Myocyte (in vitro differentiated cells): ENCODE measurements around the gene ZDHHC9. TPM values are rescaled to one million over a fixed set of nuclear protein-coding genes. Genes with fewer than 3 reads are reported as not detected.
A peak's percentile ranks its signal among the peaks of the same experiment; 100 is the strongest.

ENCODE experiments used
- DNase-seq: peaks from one replicate; pipeline ENCODE4 v3.0.0-alpha.2; 2012; ENCODE audit warnings: low read depth
- total RNA-seq: library from RNA; depleted of rRNA; stranded (reverse); fragments of >200 nt; gene quantifications from 2 replicates; pipeline ENCODE4 v1.2.3, GENCODE V29; 2014

Gene ZDHHC9
- total RNA-seq, 1 donor from 2014 or later: 41.1 TPM

DNA sequence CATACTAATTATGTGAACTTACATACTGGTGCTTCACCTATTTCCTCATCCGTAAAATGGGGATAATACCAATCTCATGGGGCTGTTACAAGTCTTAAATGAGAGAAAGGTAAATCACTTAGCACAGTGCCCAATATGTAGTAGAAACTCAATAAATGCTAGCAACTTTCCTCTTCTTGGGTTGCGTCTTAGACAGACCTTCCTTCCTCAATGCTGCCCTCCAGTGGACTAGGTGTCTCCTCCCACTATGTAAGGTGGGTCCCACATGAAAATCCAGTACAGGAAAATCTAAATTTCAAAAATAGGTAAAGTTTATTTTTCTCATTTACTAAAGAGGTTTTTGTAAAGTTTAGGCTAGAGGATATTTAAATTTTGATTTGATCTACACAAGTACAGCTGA, 20.6 kb downstream of the ZDHHC9 start:
- DNase-seq: peak; percentile 28

DNA sequence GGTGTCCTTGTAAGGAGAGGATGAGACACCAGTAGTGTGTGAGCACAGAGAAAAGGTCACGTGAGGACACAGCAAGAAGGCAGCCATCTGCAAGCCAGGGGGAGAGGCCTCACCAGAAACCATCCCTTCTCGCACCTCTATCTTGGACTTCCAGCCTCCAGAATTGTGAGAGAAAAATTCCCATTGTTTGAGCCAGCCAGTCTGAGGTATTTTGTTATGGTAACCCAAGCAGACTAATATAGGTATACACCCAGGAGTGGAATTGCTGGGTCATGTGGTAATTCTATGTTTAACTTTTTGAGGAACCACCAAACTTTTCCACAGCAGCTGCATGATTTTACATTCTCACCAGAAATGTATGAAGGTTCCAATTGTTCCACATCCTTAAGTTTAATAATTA, 25.6 kb downstream of the ZDHHC9 start:
- peak; percentile 44 for DNase-seq

DNA sequence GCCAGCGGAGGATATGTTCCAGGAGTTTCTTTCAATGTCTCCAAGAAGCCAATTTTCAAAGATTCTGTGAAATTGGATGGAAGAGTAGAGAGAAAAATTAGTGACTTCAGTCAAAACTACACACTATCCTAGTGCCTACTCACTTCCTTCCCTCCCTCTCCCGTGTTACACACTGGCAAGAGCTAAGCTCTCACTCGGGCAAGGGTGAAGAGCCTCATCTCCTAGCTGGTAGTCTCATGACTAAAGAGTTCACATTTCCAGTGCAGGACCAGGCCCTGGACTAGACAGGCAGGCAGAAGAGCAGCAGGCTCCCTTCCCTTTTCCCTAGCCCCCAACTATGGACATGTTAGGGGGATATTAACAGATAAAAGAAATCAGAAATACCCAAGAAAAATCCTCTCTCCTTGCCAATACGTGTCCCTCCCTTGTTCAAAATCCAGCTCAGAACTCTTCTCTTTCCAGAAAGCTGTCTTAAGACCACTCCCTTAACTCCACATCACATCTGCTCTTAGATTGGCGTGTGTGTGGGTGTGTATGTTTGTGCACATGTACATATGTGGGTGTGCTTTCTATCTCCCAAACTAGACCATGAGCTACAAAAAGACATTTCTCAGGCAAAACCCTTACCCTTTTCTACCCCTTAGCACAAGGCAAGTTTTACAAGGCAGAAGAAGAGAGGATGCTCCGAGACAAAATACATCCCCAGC, 29.9 kb downstream of the ZDHHC9 start:
- DNase-seq: no peak

DNA sequence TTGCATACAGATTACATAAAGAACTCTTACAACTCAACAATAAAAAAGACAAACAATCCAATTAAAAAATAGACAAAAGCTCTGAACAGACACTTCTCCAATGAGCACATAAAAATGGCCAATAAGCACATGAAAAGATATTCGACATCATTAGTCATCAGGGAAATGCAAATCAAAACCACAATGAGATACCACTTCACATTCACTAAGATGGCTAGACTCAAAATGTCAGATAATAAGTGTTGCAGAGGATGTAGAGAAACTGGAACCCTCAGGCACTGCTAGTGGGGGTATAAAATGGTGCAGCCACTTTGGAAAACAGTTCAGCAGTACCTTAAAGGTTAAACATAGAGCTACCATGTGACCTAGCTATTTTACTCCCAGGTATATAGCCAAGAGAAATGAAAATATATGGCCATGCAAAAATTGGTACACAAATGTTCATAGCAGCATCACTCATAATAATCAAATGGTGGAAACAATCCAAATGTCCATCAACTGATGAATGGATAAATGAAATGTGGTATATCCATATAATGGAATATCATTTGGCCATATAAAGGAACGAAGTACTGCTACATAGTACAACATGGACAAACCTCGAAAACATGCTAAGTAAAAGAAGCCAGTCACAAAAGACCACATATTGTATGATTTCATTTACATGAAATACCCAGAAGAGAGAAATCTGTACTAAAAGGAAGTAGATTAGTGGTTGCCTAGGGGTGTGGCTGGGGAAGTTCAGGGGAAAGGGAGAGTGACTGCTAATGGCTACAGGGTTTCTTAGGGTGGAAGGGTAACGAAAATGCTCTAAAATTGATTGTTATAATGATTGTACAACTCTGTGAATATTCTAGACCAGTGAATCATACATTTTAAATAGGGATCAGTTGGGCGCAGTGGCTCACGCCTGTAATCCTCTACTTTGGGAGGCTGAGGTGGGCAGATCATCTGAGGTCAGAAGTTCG, 34.6 kb downstream of the ZDHHC9 start:
- no peak for DNase-seq

DNA sequence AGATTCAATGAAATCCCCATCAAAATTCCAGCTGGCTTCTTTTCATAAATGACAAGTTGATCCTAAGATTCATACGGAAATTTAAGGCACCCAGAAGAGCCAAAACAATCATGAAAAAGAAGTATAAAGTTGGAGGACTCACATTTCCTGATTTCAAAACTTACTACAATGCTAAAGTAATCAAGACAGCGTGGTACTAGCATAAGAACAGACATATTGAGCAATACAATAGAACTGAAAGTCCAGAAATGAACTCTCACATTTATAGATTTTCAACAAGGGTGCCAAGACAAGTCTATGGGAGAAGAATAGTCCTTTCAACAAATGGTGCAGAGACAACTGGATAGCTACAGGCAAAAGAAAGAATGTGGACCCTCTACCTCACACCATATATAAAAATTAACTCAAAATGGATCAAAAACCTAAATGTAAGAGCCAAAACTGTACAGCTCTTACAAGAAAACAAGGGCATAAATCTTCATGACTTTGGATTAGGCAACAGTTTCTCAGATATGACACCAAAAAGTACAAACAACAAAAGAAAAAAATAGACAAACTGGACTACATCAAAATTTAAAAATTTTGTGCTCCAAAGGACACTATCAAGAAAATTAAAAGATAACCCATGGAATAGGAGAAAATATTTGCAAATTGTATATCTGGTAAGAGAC, 35.4 kb downstream of the ZDHHC9 start:
- DNase-seq: no peak

DNA sequence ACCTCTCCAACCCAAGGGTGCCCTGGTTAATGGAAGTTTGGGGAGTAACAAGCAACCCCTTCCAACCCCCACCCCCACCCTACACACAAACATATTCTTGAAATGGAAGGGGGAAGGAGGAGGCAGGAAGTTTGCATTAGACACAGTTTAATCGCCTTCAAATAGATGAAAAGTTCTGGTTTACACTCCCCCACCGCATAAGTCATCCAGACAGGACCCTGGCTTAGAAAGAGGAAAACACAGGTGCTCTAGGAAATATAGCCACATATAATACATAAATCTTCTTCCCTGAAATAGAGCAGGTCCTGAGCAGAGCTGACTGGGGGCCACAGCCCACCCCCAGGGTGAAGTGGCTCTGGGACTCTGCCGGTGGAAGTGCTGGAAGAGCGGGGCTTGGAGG, 38.9 kb downstream of the ZDHHC9 start:
- no peak for DNase-seq

DNA sequence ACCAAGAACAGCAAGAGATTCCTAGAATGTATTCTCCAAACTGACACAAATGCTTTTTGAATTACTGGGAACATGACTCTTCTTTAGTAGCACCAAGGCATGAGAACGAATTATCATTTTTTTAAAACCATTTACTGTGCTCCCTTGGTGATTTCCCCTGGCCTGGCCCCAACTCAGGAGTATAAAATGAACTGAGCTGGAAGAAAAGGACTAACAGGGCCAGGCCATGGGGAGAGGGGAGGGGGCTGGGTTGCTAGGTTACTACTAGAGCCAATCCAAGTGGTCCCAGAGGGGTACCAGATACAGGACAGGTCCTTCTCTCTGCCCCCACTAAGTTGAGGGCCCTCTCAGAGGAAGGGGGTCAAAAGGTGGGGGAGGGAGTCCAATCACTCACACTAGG, 40.8 kb downstream of the ZDHHC9 start:
- DNase-seq: no peak

DNA sequence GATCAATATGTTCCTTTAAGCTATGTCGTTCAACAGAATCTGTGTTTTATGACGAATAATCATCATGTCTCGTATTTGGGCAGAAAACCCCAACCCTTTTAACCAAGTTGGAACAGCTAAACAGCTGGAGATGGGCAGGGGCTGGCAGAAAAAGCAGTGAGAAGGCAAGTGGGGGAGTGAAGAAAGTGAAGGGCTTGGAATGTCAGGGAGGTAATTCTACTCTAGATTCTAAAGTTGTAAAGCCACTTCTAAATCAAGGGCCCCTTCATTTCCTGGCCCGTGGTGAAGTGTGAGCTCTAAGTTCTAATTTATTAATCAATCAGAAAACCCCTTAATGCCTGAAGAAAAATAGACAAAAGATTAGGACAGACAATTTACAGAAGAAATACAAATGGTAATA, 43.5 kb downstream of the ZDHHC9 start:
- no peak for DNase-seq

DNA sequence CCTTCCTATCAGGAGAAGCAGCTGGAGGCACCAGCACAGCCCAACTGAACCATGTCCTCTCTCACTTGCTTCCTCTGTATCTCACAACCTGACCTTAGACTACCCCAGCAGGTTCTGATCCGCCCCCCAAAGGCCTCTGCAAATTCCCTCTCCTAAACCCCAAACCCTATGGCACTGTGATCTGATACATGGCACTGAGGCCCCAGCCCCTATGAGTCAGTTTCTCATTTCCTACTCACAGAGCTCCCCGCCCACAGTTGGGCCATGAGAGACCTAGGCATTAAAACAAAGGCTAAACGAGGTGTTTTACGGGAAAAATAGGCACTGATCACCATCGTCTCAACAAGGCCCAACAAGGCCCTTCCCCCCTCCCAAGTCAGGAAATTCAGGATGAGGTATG, 44.8 kb downstream of the ZDHHC9 start:
- DNase-seq: no peak

DNA sequence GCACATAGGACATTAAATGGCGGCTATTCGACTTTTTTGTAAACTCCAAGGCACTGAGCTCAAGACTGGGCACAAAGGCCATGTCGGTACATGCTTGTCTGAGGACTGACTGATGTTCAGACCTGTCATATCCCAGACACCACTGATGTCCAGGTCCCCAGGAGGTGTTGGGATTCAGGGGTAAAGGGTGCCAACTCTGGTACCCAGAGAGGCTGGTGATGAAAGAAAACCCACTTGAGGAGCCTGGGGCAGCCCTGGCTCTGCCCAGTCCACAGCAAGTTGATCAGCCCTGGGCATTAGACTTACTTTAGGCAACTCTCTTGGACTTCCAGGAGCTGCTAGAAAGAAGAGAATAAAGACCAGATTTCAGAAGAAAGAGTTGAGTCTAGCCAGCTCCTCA, 45.2 kb downstream of the ZDHHC9 start:
- no peak for DNase-seq

DNA sequence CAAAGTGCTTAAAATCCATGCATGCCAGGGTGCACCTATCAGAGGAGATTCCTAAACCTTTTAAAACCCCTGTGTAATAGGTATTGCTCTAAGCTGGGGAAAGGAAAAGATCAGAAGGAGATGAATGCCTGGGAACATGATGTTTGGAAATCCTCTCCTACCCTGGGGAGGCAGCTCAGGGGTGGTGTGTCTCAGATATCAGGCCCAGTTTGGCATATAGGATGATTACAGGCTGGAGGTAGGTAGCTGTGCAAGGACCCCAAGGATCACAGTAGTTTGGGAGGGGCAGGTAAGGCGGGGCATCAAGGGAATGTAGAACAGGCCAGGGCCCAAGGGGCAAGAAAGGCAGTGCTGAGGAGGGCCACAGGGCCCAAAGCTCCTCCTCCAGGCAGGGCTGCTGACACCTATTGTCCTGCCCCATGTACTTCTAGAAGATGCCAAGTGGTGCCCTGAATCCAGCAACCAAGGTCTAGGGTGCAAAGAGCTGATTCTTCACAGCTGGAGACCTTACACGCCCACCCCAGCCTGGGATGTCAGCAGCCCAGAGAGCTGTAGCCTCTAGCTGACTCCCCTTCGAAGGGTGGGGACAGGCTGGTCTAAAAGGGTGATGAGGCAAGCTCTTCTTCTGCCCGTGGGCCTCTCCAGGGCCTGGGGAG, 46.3 kb downstream of the ZDHHC9 start:
- no peak for DNase-seq

DNA sequence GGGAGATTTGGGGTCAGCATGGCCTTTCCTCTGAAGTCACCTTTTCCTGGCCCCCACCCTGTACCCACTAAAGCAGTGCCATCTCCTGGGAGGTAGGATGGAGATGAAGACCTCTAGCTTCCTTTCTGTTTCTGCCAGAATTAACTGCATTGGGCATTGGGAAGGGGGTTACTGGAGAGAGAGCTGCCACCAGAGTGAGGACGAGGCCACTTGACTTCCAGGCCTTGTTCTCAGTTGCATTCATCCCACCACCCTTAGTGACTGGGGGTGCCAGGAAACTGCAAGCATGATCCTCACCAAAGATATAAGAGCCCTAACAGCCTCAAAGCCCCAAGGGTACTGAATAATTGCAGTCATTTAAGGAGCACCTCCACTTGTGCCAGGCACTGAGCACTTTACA, 48.1 kb downstream of the ZDHHC9 start:
- no peak for DNase-seq

DNA sequence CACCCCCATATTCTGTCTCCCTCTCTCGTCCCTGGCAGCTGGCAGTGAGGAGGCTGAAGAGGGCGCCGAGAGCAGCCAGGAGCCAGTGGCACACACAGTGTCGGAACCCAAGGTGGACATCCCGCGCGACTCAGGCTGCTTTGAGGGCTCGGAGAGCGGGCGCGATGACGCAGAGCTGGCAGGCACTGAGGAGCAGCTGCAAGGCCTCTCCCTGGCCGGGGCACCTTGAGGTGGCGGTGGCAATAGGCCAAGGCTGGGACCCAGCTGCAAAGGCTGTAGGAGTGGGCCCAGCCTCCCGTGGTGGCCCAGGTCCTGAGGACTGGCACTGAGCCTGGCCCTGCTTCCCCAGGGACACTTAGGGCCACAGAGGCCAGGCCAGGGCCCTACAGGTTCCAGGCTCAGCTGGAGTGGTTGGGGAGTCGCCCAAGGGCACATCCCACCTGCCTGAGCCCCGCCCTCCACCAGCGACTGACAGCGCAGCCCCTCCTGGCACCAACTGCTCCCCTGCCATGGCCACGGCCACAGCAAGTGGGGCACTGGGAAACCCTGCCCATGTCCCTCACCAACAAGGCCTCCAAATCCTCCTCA, 50.0 kb downstream of the ZDHHC9 start:
- peak; percentile 50 for DNase-seq

DNA sequence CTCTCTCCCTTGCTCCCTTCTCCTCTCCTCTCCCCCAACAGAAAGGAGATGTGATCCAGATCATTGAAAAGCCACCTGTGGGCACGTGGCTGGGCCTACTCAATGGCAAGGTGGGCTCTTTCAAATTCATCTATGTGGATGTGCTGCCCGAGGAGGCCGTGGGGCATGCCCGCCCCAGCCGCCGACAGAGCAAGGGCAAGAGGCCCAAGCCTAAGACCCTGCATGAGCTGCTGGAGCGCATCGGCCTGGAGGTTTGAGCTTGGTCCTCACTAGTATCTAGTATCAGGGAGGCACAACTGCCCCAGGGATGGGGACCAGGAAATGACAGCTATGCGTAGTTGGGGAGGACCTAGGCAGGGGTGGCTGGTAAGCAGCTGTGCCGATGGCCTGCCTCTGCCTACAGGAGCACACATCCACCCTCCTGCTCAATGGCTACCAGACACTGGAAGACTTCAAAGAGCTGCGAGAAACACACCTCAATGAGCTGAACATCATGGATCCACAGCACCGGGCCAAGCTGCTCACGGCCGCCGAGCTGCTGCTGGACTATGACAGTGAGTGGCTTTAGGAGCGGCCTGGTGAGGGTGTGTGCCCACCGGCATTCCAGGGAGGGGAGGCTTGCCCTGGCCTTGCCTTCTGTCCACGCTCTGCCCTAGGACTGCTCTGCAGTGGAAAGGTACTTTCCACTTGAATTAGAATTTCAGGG, 50.9 kb downstream of the ZDHHC9 start:
- DNase-seq: no peak

DNA sequence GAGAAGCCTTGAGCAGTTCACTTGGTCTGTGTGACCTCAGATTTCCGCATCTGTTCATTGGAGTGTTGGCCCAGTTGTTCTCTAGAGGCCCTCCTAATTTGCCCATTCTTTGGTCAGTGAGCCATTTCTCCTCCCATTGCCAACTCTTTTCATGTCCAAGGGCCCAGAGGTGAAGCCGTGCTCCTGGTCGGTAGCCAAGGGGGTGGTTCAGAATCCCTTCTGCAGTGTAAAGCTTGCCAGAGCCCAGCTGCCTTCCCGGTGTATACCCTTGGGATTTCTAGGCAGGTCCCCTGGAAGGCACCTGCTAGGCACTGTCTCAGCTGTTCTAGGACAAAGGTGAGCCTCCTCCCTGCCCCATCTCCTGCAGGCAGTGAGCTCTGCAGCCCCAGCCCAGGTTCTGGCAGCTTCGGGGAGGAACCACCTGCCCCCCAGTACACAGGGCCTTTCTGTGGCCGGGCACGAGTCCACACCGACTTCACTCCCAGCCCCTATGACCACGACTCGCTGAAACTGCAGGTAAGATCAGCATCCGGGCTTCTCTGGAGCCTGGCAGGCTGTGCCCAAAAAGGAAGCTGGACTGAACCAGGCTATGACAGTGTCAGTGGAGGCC, 51.6 kb downstream of the ZDHHC9 start:
- peak; percentile 24 for DNase-seq

DNA sequence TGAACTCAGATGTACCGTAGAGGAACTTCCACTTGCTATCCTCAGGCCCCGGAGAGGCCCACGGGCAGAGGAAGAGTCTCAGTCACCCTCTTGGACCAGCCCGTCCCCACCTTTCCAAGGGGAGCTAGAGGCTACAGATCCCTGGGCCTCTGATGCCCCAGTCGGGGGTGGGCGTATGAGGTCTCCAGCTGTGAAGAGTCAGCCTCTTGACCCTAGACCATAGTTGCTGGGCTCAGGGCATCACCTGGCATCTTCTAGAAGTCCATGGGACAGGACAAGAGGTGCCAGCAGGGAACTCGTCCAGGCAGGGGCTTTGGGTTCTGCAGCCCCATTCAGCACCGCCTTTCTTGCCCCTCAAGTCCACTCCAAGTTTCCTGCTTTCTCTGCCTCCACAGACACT, 52.4 kb downstream of the ZDHHC9 start:
- no peak for DNase-seq

DNA sequence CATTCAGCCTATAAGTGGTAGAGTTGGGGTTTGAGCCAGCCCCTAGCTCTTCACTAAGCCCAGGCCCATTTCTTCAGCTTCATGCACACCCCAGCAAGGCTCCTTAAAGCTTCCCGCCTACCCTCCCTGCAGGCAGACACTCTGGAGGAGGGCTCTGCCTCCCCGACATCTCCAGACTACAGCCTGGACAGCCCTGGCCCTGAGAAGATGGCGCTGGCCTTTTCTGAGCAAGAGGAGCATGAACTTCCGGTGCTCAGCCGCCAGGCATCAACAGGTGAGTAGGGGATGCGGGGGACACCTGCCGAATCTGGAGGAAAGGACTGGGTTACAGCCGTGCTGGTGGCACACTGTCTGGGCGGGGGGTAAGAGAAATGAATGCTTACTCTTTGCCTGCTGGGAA, 52.9 kb downstream of the ZDHHC9 start:
- no peak for DNase-seq

DNA sequence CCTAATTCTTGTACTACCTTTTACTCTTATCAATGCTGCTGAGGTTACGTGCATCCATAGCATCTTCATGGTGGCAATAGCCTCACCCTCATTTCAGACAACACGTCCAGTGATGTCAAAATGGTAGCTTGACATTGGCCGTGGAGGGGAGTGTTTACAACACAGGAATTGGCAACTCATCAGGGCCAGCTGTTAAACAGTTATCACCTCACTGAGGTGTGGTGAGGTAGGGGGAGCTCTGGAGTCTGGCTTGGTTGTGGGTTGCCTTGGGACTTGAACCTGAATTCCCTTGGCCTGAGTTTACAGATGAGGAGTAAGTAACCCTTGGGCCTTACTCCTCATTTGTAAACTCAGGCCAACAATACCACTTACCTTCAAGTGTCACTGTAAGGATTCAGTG, 53.5 kb downstream of the ZDHHC9 start:
- no peak for DNase-seq

DNA sequence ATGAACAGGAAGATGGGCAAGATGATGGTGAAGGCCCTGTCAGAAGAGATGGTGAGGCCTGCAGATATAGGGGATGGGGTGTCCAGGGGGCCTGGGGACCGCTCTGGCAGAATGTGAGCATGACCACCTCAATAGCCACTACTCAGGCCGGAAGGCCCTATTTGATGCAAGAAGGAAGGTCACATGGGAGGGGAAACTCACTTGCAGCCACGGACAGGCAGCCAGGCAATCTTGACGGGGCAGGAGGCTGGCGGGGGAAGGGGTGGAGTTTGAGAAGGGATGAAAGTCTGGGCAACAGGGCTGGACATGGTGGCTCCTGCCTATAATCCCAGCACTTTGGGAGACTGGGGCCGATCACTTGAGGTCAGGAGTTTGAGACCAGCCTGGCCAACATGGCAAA, 55.2 kb downstream of the ZDHHC9 start:
- DNase-seq: no peak
